GM12878 (cell line): ENCODE results near the gene SAMSN1. TPM values are rescaled to one million over a fixed set of nuclear protein-coding genes. Genes with fewer than 3 reads are reported as not detected.

Experiments used
- ATAC-seq: fragments of 200-7000 bp; cut with Tn5 transposase; 3 replicates; pipeline ENCODE4 v1.9.1; 2020; ENCODE audit warnings: mild to moderate bottlenecking, moderate library complexity
- BruUV-seq: library from RNA; stranded (reverse); fragments of 400-500 nt; replicated peaks from 2 replicates; lab custom pipeline; 2021; lab: Mats Ljungman, UMichigan
- CTCF ChIA-PET: fragments of 300-600 bp; sonication (Branson Sonifier 250); formaldehyde crosslinking; extraction: SDS; loops from one replicate; lab custom pipeline; 2021; ENCODE audit warnings: inconsistent platforms; lab: Yijun Ruan, JAX
- POLR2A ChIA-PET: fragments of 350-600 bp; formaldehyde crosslinking; extraction: SDS; loops from one replicate; lab custom pipeline; 2021; ENCODE audit warnings: inconsistent platforms; lab: Charles Lee
- RAD21 ChIA-PET: fragments of 300-600 bp; sonication (Branson Sonifier 250); formaldehyde crosslinking; loops from one replicate; lab custom pipeline; 2023; ENCODE audit warnings: antibody characterized with exemption; ENCODE audit not compliant: unreplicated experiment; lab: Charles Lee
- SMC1A ChIA-PET: fragments of 300-600 bp; sonication (Branson Sonifier 250); formaldehyde crosslinking; loops from one replicate; lab custom pipeline; 2023; ENCODE audit not compliant: unreplicated experiment, uncharacterized antibody; lab: Charles Lee
- DNase-seq: peaks from one replicate; pipeline ENCODE4 v3.0.0-alpha.2; 2011; ENCODE audit warnings: low read depth, low spot score
- FAIRE-seq: peaks from 3 replicates; lab custom pipeline; 2011; peaks lifted over from hg19 to GRCh38; lab: Jason Lieb, UNC
- H2AFZ ChIP-seq: 2 replicates; pipeline ENCODE4 v1.6.0; 2011; ENCODE audit warnings: low read depth, low read length, control low read depth; ENCODE audit not compliant: control insufficient read depth
- H3K27ac ChIP-seq: 2 replicates; pipeline ENCODE4 v1.5.1; 2011; ENCODE audit warnings: control low read depth; ENCODE audit not compliant: control insufficient read depth, insufficient read depth
- H3K27me3 ChIP-seq, 2 experiments: replicated peaks in 1 of 2; 2 replicates each; pipeline versions ENCODE4 v1.6.0 to v1.6.1; 2011; ENCODE audit warnings: low read length in 1 of 2; ENCODE audit not compliant: control insufficient read depth in 2 of 2, insufficient read depth in 2 of 2
- H3K36me3 ChIP-seq, 2 experiments: 2 replicates each; pipeline ENCODE4 v1.5.1; 2011; ENCODE audit warnings: low read length in 1 of 2; ENCODE audit not compliant: control insufficient read depth in 2 of 2, insufficient read depth in 2 of 2
- H3K4me1 ChIP-seq: 2 replicates; pipeline ENCODE4 v1.6.1; 2011; ENCODE audit warnings: mild to moderate bottlenecking, low read length, moderate library complexity, mixed read lengths; ENCODE audit not compliant: control insufficient read depth, insufficient read depth
- H3K4me2 ChIP-seq: 2 replicates; pipeline ENCODE4 v1.6.0; 2011; ENCODE audit warnings: control low read depth; ENCODE audit not compliant: control insufficient read depth, insufficient read depth
- H3K4me3 ChIP-seq: fragments of 200-600 bp; sonication (generic); 2 replicates; pipeline ENCODE4 v1.5.1; 2016
- H3K79me2 ChIP-seq: 2 replicates; pipeline ENCODE4 v1.6.0; 2011; ENCODE audit warnings: low read length; ENCODE audit not compliant: control insufficient read depth, insufficient read depth
- H3K9ac ChIP-seq: 2 replicates; pipeline ENCODE4 v1.8.0; 2011; ENCODE audit warnings: low read length, control low read depth, mixed read lengths; ENCODE audit not compliant: control insufficient read depth, insufficient read depth
- H3K9me3 ChIP-seq: replicated peaks from 3 replicates; pipeline ENCODE4 v1.5.1; 2011; ENCODE audit warnings: mild to moderate bottlenecking, low read length; ENCODE audit not compliant: control insufficient read depth, insufficient read depth
- H4K20me1 ChIP-seq: 2 replicates; pipeline ENCODE4 v1.6.0; 2011; ENCODE audit not compliant: control insufficient read depth, insufficient read depth
- BHLHE40 ChIP-seq, 2 experiments: fragments of 450-650 bp in 1 of 2; IDR thresholded peaks; 2 replicates each; pipeline ENCODE4 v1.6.1; 2011 to 2017; ENCODE audit warnings: low read depth in 2 of 2, borderline replicate concordance in 1 of 2, improper control_type of control experiment in 1 of 2, low read length in 1 of 2, mild to moderate bottlenecking in 1 of 2
- EP300 ChIP-seq, 2 experiments: fragments of 150-350 bp in 1 of 2; IDR thresholded peaks; 2 replicates each; pipeline ENCODE4 v1.6.1; 2011 to 2012; ENCODE audit warnings: low read depth in 2 of 2, low read length in 2 of 2, borderline replicate concordance in 1 of 2, improper control_type of control experiment in 1 of 2, inconsistent platforms in 1 of 2; ENCODE audit not compliant: control insufficient read depth in 1 of 2
- IKZF2 ChIP-seq, 2 experiments: fragments of 450-650 bp; IDR thresholded peaks; 2 replicates each; pipeline ENCODE4 v1.6.1; 2017; ENCODE audit warnings: mild to moderate bottlenecking in 2 of 2, moderate library complexity in 2 of 2
- MTA2 ChIP-seq: fragments of 450-650 bp; IDR thresholded peaks from 2 replicates; pipeline ENCODE4 v1.6.1; 2016; ENCODE audit warnings: low read depth, mild to moderate bottlenecking, moderate library complexity
- MYC ChIP-seq: IDR thresholded peaks from 2 replicates; pipeline ENCODE4 v1.6.1; 2011; ENCODE audit warnings: mild to moderate bottlenecking, low read length, moderate library complexity, inconsistent platforms; ENCODE audit not compliant: insufficient read depth, insufficient replicate concordance, insufficient read length, severe bottlenecking
- RUNX3 ChIP-seq: IDR thresholded peaks from 2 replicates; pipeline ENCODE4 v1.6.1; 2012; ENCODE audit warnings: low read length, inconsistent platforms
- WGBS: methylation state at CpG from one replicate; pipeline ENCODE4 v1.1.6; 2016; ENCODE audit warnings: low lambda C conversion rate; ENCODE audit not compliant: insufficient replicate concordance, insufficient coverage; ENCODE audit errors: missing lambda C conversion rate; 5-methylcytosine and 5-hydroxymethylcytosine counted together
- in situ Hi-C: fragments of 300-500 bp; cut with MboI; formaldehyde crosslinking; loops from 9 replicates; pipeline ENCODE4 v1.14.3; 2018; ENCODE audit warnings: mixed read lengths
- intact Hi-C: fragments of 100-400 bp; cut with micrococcal nuclease; formaldehyde crosslinking; loops from one replicate; pipeline ENCODE4 v1.14.2; 2022; ENCODE audit not compliant: unreplicated experiment
- polyA plus RNA-seq, 11 experiments: library from polyadenylated mRNA; depleted of rRNA in 4 of 11; unstranded in 6 of 11; stranded (reverse) in 5 of 11; fragments of >200 nt; fragmentation: Nextera tagmentation in 4 of 11; fragmentation: Illumina TruSeq in 1 of 11; extraction: Ambion mirVana in 4 of 11; extraction: Trizol in 1 of 11; gene quantifications; 1 replicate in 1 of 11; 2 replicates in 10 of 11; pipeline versions ENCODE4 v1.2.1 to v1.2.3, GENCODE V29; 2011 to 2016; ENCODE audit warnings: inconsistent platforms in 2 of 11, missing spikeins in 2 of 11, low read depth in 1 of 11
- total RNA-seq, 4 experiments: library from RNA; depleted of rRNA in 3 of 4; stranded (reverse); fragments of >200 nt in 3 of 4; fragmentation: Illumina TruSeq in 1 of 4; extraction: Trizol in 1 of 4; gene quantifications; 2 replicates each; pipeline versions ENCODE4 v1.2.1 to v1.2.3, GENCODE V29; 2013 to 2021
- TF ChIP-seq, protein P1 (sequence below): fragments of 450-650 bp; IDR thresholded peaks from 2 replicates; pipeline ENCODE4 v1.6.1; 2018; ENCODE audit warnings: borderline replicate concordance, mild to moderate bottlenecking; ENCODE audit not compliant: partially characterized antibody
- TF ChIP-seq, protein P2 (sequence below): fragments of 450-650 bp; IDR thresholded peaks from 2 replicates; pipeline ENCODE4 v1.6.1; 2017; ENCODE audit warnings: mild to moderate bottlenecking, moderate library complexity

SAMSN1 gene
- total and polyA plus RNA-seq, 10 of the 15 experiments (the other 5 are each of a cell fraction or from before 2014, with no cell fraction given), result 23.2 to 102 (median 44.9) TPM

DNA sequence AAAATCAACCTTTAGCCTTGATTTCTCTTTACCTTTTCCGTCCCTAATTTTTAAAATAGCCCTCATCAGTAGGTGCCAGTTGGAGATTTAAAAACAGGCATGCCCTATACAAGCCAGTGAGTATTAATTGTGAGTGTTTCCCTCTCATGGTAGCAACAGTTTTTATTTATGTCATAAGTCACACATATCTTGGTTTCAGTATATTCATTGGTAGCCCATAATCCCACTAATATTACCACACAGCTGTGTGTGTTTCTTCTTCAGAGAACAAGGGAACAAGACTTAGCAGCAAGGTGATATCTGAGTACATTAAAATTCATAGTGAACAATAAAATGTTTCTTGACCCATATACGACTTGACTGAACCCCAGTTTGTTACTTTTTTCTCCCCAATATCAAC, 94.6 kb downstream of the SAMSN1 start:
- DNase-seq, result no peak
- no peaks in the 10 kb centered on the region for H3K36me3 ChIP-seq
- no peak overlapping the region for H3K9ac ChIP-seq
- ChIA-PET RAD21 (interaction anchor here (1.0 to 5.8 kb wide), 10 partner anchors 30 to 311 kb away, joined by 3 to 84 read pairs (median 48); partner anchors contain the start of gene SAMSN1), POLR2A (interaction anchor here (2.4 kb wide), 1 partner anchor 311 kb away, joined by 9 read pairs; no protein-coding TSS in a partner anchor), CTCF (interaction anchor here (0.8 to 6.4 kb wide), 6 partner anchors 17 to 322 kb away, joined by 3 to 46 read pairs (median 4); no protein-coding TSS in a partner anchor), SMC1A (interaction anchor here (0.5 to 7.6 kb wide), 18 partner anchors 9 to 425 kb away, joined by 3 to 100 read pairs (median 13); no protein-coding TSS in a partner anchor)
- H3K9me3 ChIP-seq, result no peaks in the 10 kb centered on the region; the same call in 1 of the 3 replicates
- H3K27ac ChIP-seq, result peak overlapping the region; percentile 96
- H2AFZ ChIP-seq, result peak overlapping the region; percentile 24
- BruUV-seq, result no TSS peak
- in situ Hi-C loops (loop anchor here (5.0 kb wide), 1 partner anchor 81 kb away; no protein-coding TSS in a partner anchor), intact Hi-C loops (loop anchor here (5.0 kb wide), 4 partner anchors 141 to 411 kb away; no protein-coding TSS in a partner anchor)
- TF ChIP-seq RUNX3 (peak; percentile 26; the same call in 1 of the 2 replicates), MTA2 (peak; percentile 31; the same call in 1 of the 2 replicates), MYC (no peak), BHLHE40 (IDR thresholded peaks at IDR 0.05; ENCODE audit: borderline replicate concordance in 1 of 2, low read depth in 2 of 2, low read length in 1 of 2) (no peak), IKZF2 (IDR thresholded peaks at IDR 0.05) (0 out of 4 replicates have a peak, but pooled peaks of 1 of the 2 experiments have one; percentile 29), EP300 (IDR thresholded peaks at IDR 0.05; ENCODE audit: borderline replicate concordance in 1 of 2, control insufficient read depth in 1 of 2, low read depth in 2 of 2, low read length in 2 of 2) (peak in 1 of 2 experiments; percentile 38; a peak in 1 of 4 replicates)
- TF ChIP-seq, protein P1, sequence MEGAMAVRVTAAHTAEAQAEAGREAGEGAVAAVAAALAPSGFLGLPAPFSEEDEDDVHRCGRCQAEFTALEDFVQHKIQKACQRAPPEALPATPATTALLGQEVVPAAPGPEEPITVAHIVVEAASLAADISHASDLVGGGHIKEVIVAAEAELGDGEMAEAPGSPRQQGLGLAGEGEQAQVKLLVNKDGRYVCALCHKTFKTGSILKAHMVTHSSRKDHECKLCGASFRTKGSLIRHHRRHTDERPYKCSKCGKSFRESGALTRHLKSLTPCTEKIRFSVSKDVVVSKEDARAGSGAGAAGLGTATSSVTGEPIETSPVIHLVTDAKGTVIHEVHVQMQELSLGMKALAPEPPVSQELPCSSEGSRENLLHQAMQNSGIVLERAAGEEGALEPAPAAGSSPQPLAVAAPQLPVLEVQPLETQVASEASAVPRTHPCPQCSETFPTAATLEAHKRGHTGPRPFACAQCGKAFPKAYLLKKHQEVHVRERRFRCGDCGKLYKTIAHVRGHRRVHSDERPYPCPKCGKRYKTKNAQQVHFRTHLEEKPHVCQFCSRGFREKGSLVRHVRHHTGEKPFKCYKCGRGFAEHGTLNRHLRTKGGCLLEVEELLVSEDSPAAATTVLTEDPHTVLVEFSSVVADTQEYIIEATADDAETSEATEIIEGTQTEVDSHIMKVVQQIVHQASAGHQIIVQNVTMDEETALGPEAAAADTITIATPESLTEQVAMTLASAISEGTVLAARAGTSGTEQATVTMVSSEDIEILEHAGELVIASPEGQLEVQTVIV, result no peak
- TF ChIP-seq, protein P2, sequence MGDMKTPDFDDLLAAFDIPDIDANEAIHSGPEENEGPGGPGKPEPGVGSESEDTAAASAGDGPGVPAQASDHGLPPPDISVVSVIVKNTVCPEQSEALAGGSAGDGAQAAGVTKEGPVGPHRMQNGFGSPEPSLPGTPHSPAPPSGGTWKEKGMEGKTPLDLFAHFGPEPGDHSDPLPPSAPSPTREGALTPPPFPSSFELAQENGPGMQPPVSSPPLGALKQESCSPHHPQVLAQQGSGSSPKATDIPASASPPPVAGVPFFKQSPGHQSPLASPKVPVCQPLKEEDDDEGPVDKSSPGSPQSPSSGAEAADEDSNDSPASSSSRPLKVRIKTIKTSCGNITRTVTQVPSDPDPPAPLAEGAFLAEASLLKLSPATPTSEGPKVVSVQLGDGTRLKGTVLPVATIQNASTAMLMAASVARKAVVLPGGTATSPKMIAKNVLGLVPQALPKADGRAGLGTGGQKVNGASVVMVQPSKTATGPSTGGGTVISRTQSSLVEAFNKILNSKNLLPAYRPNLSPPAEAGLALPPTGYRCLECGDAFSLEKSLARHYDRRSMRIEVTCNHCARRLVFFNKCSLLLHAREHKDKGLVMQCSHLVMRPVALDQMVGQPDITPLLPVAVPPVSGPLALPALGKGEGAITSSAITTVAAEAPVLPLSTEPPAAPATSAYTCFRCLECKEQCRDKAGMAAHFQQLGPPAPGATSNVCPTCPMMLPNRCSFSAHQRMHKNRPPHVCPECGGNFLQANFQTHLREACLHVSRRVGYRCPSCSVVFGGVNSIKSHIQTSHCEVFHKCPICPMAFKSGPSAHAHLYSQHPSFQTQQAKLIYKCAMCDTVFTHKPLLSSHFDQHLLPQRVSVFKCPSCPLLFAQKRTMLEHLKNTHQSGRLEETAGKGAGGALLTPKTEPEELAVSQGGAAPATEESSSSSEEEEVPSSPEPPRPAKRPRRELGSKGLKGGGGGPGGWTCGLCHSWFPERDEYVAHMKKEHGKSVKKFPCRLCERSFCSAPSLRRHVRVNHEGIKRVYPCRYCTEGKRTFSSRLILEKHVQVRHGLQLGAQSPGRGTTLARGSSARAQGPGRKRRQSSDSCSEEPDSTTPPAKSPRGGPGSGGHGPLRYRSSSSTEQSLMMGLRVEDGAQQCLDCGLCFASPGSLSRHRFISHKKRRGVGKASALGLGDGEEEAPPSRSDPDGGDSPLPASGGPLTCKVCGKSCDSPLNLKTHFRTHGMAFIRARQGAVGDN, result 0 out of 2 replicates have a peak, but pooled peaks have one; percentile 44
- H3K4me1 ChIP-seq, result peaks cover 34% of the 10 kb centered on the region
- no peaks in the 10 kb centered on the region for H4K20me1 ChIP-seq
- ATAC-seq, result peak; percentile 20
- FAIRE-seq, result no peak
- 85% methylated on average over 2 of the region's 2 CpGs for WGBS
- no peak overlapping the region for H3K4me2 ChIP-seq
- no peaks in the 10 kb centered on the region for H3K27me3 ChIP-seq
- H3K4me3 ChIP-seq, result no peak overlapping the region
- H3K79me2 ChIP-seq, result no peaks in the 10 kb centered on the region; the same call in 1 of the 2 replicates
